HepG2 (cell line): Measurements from ENCODE around the gene BPIFB6. TPM values are rescaled to one million over a fixed set of nuclear protein-coding genes. Genes with fewer than 3 reads are reported as not detected.
A peak's percentile ranks its signal among the peaks of the same experiment; 100 is the strongest.

Experiments
- ARNT2 ChIP-seq: sonication (generic); formaldehyde crosslinking; IDR thresholded peaks from 2 replicates; pipeline ENCODE4 v1.8.0; 2022; ENCODE audit warnings: mild to moderate bottlenecking, low read depth, missing genetic modification reagents, moderate library complexity
- ARNTL ChIP-seq: sonication (generic); formaldehyde crosslinking; IDR thresholded peaks from 2 replicates; pipeline ENCODE4 v1.4.0; 2020; ENCODE audit warnings: mild to moderate bottlenecking, missing genetic modification reagents
- ATF1 ChIP-seq: IDR thresholded peaks from 2 replicates; pipeline ENCODE4 v1.6.1; 2016; ENCODE audit warnings: mild to moderate bottlenecking, control low read depth
- BRF2 ChIP-seq: sonication (generic); formaldehyde crosslinking; IDR thresholded peaks from 2 replicates; pipeline ENCODE4 v1.8.1; 2022; ENCODE audit warnings: mild to moderate bottlenecking, missing genetic modification reagents
- HNF4A ChIP-seq: sonication (generic); formaldehyde crosslinking; IDR thresholded peaks from 2 replicates; pipeline ENCODE4 v1.4.0; 2020; ENCODE audit warnings: missing genetic modification reagents
- JUNB ChIP-seq: sonication (generic); formaldehyde crosslinking; IDR thresholded peaks from 2 replicates; pipeline ENCODE4 v1.8.0; 2022; ENCODE audit warnings: missing genetic modification reagents, mild to moderate bottlenecking, borderline replicate concordance
- MIER3 ChIP-seq: IDR thresholded peaks from 2 replicates; pipeline ENCODE4 v1.6.1; 2016; ENCODE audit warnings: missing compliant biosample characterization, borderline replicate concordance
- MYC ChIP-seq: sonication (generic); formaldehyde crosslinking; IDR thresholded peaks from 2 replicates; pipeline ENCODE4 v1.9.0; 2021; ENCODE audit warnings: missing genetic modification reagents, borderline replicate concordance
- RCOR2 ChIP-seq: IDR thresholded peaks from 2 replicates; pipeline ENCODE4 v1.6.1; 2016; ENCODE audit warnings: missing biosample characterization, missing genetic modification reagents
- SIN3A ChIP-seq: IDR thresholded peaks from 2 replicates; pipeline ENCODE4 v1.6.1; 2011; ENCODE audit warnings: low read depth, mild to moderate bottlenecking, control low read depth, low read length, borderline replicate concordance
- SMAD9 ChIP-seq: sonication (generic); formaldehyde crosslinking; IDR thresholded peaks from 2 replicates; pipeline ENCODE4 v1.5.1; 2020; ENCODE audit warnings: mild to moderate bottlenecking, missing genetic modification reagents
- TBP ChIP-seq: sonication (generic); formaldehyde crosslinking; IDR thresholded peaks from 2 replicates; pipeline ENCODE4 v1.5.0; 2020; ENCODE audit warnings: missing genetic modification reagents
- THAP8 ChIP-seq: sonication (generic); formaldehyde crosslinking; IDR thresholded peaks from 2 replicates; pipeline ENCODE4 v1.5.1; 2020; ENCODE audit warnings: missing genetic modification reagents, mild to moderate bottlenecking, borderline replicate concordance
- ZBTB2 ChIP-seq: sonication (generic); formaldehyde crosslinking; IDR thresholded peaks from 2 replicates; pipeline ENCODE4 v1.8.0; 2022; ENCODE audit warnings: low read depth, missing genetic modification reagents
- ZFP36L1 ChIP-seq: sonication (generic); formaldehyde crosslinking; IDR thresholded peaks from 2 replicates; pipeline ENCODE4 v1.8.0; 2022; ENCODE audit warnings: mild to moderate bottlenecking, missing genetic modification reagents, moderate library complexity
- ZFY ChIP-seq: sonication (generic); formaldehyde crosslinking; IDR thresholded peaks from 2 replicates; pipeline ENCODE4 v1.4.0; 2020; ENCODE audit warnings: missing genetic modification reagents
- ZNF382 ChIP-seq: sonication (generic); formaldehyde crosslinking; IDR thresholded peaks from 2 replicates; pipeline ENCODE4 v1.5.0; 2020; ENCODE audit warnings: missing genetic modification reagents, mild to moderate bottlenecking, borderline replicate concordance
- ZNF562 ChIP-seq: sonication (generic); formaldehyde crosslinking; IDR thresholded peaks from 2 replicates; pipeline ENCODE4 v1.8.0; 2022; ENCODE audit warnings: missing genetic modification reagents, borderline replicate concordance
- ZNF772 ChIP-seq: sonication (generic); formaldehyde crosslinking; IDR thresholded peaks from 2 replicates; pipeline ENCODE4 v1.5.0; 2020; ENCODE audit warnings: mild to moderate bottlenecking, missing genetic modification reagents
- ZNF788 ChIP-seq: sonication (generic); formaldehyde crosslinking; IDR thresholded peaks from 2 replicates; pipeline ENCODE4 v1.5.0; 2020; ENCODE audit warnings: mild to moderate bottlenecking, missing genetic modification reagents, borderline replicate concordance
- polyA plus RNA-seq, 8 experiments: library from polyadenylated mRNA; depleted of rRNA in 3 of 8; stranded (reverse) in 7 of 8; unstranded in 1 of 8; fragments of >200 nt; fragmentation: Illumina TruSeq in 4 of 8; extraction: Trizol in 4 of 8; gene quantifications; 2 replicates each; pipeline versions ENCODE4 v1.2.1 to v1.2.3, GENCODE V29; 2011 to 2016; ENCODE audit warnings: low read depth in 4 of 8, missing spikeins in 1 of 8, mixed read lengths in 1 of 8; ENCODE audit not compliant: insufficient read depth in 1 of 8
- total RNA-seq, 5 experiments: library from RNA; depleted of rRNA; stranded (reverse); fragments of >200 nt; fragmentation: Illumina TruSeq; extraction: Trizol; gene quantifications; 2 replicates each; pipeline ENCODE4 v1.2.3, GENCODE V29; 2016; ENCODE audit warnings: low read depth in 1 of 5
- TF ChIP-seq, protein P1 (sequence below): sonication (generic); formaldehyde crosslinking; IDR thresholded peaks from 2 replicates; pipeline ENCODE4 v1.4.0; 2020; ENCODE audit warnings: mild to moderate bottlenecking, missing genetic modification reagents, borderline replicate concordance
- TF ChIP-seq, protein P2 (sequence below): sonication (generic); formaldehyde crosslinking; IDR thresholded peaks from 2 replicates; pipeline ENCODE4 v1.8.0; 2022; ENCODE audit warnings: missing genetic modification reagents, mild to moderate bottlenecking, inconsistent platforms, borderline replicate concordance

The BPIFB6 gene
- total and polyA plus RNA-seq, 2 of the 13 experiments (the other 11 are each of a cell fraction or from before 2014, with no cell fraction given): 0.13 to 1.7 TPM

DNA sequence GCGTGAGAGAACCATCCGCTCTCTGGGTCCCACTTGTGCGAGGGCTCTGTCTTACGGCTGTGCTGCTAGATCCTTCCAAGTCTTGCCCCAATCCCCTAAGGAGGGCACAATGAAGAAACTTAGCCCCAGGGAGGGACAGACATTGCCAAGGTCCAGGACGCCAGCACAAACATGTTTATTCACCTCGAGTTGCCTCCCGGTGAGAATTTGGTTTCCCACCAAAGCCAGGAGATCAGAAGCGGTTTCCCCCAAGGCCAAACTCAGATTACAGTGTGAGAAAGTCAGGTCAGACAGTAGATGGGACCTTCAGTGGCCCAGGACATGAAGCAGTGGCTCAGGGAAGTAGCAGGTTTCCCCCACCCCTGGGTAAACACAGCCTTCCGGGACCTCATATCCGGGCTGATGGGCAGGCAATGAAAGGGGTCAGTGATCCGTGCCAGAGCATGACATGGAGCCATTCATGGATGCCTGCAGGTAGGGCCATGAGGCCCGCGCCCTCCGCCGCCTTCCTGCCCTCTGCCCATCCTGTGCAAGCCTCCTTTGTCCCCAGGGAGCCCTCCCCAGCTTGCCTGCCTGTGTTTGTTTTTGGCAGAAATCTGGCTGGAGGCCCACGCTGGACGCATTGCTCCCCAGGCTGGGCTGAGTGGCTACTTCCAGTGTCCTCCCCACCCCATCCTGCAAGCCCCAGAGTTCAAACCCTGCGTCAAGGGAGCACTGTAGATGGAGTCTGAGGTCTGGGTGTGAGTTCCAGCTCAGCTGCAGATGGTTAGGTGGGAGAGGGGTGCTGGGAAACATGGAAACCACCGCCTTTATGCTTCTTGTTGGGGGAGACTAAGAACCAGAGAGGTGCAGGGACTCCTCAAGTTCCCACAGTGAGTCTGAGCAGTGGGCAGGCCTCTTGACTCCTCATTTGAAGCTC lies 22.0 kb upstream of the BPIFB6 start (continued):
- TF ChIP-seq ZBTB2 (CRISPR knock-in tag) (no peak; the same call in none of the 2 replicates), RCOR2 (CRISPR knock-in tag) (peak; percentile 96), ZNF788 (CRISPR knock-in tag) (peak; percentile 96), ZFY (CRISPR knock-in tag) (peak; percentile 59; the same call in 1 of the 2 replicates), ZFP36L1 (CRISPR knock-in tag) (peak; percentile 69; the same call in 1 of the 2 replicates), MIER3 (CRISPR knock-in tag) (peak; percentile 99), ZNF772 (CRISPR knock-in tag) (peak; percentile 91; the same call in 1 of the 2 replicates), SIN3A (peak; percentile 81; the same call in 1 of the 2 replicates), MYC (CRISPR knock-in tag) (peak; percentile 97), ZNF562 (CRISPR knock-in tag) (no peak), THAP8 (CRISPR knock-in tag) (no peak), JUNB (CRISPR knock-in tag) (peak; percentile 74; the same call in 1 of the 2 replicates), HNF4A (CRISPR knock-in tag) (peak; percentile 63), ATF1 (CRISPR knock-in tag) (no peak), BRF2 (CRISPR knock-in tag) (peak; percentile 6; the same call in 1 of the 2 replicates), ARNTL (CRISPR knock-in tag) (peak; percentile 97), SMAD9 (CRISPR knock-in tag) (no peak), ARNT2 (peak; percentile 73; the same call in 1 of the 2 replicates), TBP (CRISPR knock-in tag) (no peak), ZNF382 (CRISPR knock-in tag) (no peak)
- TF ChIP-seq, protein P1, sequence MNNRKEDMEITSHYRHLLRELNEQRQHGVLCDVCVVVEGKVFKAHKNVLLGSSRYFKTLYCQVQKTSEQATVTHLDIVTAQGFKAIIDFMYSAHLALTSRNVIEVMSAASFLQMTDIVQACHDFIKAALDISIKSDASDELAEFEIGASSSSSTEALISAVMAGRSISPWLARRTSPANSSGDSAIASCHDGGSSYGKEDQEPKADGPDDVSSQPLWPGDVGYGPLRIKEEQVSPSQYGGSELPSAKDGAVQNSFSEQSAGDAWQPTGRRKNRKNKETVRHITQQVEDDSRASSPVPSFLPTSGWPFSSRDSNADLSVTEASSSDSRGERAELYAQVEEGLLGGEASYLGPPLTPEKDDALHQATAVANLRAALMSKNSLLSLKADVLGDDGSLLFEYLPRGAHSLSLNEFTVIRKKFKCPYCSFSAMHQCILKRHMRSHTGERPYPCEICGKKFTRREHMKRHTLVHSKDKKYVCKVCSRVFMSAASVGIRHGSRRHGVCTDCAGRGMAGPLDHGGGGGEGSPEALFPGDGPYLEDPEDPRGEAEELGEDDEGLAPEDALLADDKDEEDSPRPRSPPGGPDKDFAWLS: peak; percentile 100
- TF ChIP-seq, protein P2, sequence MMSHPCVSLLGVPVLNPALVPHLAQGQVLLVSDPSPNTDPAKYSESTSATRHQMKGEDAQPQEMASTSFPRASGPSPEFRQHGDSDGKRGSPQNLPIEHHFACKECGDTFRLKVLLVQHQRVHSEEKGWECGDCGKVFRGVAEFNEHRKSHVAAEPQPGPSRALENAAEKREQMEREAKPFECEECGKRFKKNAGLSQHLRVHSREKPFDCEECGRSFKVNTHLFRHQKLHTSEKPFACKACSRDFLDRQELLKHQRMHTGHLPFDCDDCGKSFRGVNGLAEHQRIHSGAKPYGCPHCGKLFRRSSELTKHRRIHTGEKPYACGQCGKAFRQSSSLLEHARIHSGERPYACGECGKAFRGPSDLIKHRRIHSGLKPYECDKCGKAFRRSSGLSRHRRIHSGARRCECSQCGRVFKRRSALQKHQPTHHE (CRISPR knock-in tag): peak; percentile 74; the same call in 1 of the 2 replicates
